GM18498 (cell line): ENCODE measurements around the gene UBALD2.
"Not testable (repeated sequence)": the region's sequence is repeated elsewhere in the genome, so short reads cannot be mapped to it uniquely, and the experiment has no call there.

Experiments
- ATAC-seq: cut with Tn5 transposase; IDR thresholded peaks from one replicate; pipeline ENCODE4 v1.9.1; 2021; ENCODE audit warnings: mild to moderate bottlenecking, moderate library complexity; ENCODE audit not compliant: unreplicated experiment

The UBALD2 gene

DNA sequence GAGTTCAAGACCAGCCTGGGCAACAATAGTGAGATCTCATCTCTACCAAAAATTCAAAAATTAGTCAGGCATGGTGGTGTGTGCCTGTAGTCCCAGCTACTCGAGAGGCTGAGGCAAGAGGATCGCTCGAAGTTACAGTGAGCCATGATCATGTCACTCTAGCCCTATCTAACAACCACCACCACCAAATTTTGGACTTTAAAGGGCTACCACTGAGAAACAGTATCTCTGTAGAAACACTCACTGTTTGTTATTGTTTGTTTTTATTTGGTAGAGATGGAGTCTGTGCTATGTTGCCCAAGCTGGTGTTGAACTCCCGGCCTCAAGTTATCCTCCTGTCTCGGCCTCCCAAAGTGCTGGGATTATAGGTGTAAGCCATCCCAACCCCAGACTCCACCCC is 1.3 kb upstream of the UBALD2 start:
- ATAC-seq = no peak

DNA sequence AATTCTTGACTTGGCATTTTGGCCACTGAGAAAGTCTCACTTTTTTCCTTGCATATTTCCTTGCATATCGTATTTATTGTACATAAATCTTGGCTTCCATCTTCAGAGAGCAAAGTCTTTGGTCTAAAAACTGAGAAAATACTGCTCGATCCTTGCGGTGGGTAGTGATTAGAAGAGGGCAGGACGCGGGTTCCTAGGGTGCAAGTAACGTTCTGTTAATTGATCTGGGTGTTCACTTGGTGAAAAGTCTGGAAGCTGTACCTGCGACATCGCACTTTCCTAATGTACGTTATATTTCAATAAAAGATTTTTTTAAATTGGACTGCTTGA is 758 bp upstream of the UBALD2 start:
- ATAC-seq = no peak

DNA sequence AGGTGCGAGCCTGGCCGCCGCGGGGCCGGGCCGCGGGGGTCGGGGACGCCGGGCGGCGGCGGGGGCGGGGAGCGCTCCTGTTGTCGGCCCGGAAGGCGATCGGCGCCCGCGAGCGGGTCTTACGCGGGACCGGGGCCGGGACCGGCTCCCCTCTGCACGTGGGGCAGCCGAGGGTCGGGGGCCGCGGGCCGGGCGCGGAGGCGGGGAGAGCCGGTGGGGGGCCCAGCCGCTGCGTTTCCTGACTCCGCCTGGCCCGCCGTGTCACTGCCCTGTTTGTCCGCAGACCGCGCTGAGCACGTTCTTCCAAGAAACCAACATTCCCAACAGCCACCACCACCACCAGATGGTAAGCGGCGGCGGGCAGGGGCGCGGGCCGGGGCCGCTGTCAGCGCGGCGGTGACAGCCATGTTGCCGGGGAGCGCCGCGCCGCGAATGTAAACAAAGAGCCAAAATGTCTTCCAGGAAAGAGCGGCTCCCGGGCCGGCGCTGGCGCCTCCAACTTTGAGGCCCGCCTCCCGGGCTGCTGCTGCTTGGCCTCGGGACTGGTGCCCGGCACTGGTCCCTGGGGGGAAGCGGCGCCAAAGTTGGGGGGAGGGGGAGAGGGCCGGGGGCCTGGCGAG is 586 bp downstream of the UBALD2 start:
- ATAC-seq = peak; percentile 6

DNA sequence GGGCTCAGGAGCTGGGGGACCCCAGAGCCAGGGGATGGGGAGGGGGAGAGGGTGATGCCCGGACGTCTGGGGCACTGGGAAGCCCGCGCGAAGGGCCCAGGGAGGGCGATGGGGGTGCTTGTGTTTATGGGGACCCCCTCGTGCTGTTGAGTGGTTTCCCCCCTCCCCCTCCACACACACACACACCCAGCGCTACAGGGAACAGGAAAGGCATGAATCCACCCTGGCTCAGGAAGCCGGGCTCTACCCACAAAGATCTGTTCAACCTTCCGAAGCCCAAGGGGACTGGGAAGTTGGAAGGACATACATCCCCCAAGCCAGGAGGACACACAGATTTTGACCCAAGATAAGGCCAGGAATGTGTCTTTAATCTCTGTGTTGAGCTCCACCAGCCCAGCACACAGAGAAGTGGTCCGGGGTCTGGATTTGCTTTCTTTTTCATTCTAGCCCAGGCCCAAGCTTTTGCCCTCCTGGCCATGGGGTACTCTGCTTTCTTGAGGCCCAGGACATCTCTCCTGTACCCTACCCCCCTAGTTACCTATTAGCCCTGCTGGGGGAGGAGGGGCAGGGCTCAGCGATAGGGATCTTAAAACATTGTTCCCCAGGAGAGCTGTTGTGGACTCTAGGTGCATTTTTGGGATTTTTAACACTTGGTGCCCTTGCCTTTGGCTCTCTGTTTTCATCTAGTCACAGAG is 1.2 kb downstream of the UBALD2 start:
- ATAC-seq = no peak

DNA sequence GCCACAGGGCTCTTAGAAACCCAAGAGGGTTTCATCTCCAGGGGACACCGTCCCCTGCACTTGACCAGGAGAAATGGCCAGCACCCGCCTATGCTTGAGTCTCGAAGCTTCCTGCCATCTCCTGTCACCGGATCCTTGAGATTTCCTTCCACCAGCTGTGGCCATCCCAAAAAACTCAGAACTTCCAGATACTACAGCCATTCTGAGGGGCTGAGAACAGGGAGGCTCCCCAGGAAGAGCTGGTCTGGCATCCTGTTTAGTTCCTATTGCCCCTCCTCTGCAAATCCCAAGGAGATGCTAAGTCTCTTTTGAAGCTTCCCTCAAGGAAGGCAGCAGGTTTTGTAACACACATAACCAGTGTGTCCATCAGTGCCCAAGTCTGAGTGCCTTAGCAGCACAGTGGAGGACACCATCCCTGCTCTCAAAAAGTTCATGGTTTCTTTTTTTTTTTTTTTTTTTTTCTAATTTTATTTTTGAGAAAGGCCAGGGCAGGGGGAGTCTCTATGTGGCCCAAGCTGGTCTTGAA is 2.0 kb downstream of the UBALD2 start:
- ATAC-seq = no peak

DNA sequence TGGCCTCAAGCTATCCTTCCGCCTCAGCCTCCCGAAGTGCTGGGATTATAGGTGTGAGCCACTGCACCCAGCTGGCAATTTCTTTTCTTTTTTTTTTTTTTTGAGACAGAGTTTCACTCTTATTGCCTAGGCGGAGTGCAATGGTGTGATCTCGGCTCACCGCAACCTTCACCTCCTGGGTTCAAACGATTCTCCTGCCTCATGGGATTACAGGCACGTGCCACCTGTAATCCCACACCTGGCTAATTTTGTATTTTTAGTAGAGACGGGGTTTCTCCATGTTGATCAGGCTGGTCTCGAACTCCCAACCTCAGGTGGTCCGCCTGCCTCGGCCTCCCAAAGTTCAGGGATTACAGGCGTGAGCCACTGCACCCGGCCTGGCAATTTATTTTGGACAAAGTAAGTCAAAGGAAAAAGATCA is 2.4 kb downstream of the UBALD2 start:
- not testable (repeated sequence) for ATAC-seq

DNA sequence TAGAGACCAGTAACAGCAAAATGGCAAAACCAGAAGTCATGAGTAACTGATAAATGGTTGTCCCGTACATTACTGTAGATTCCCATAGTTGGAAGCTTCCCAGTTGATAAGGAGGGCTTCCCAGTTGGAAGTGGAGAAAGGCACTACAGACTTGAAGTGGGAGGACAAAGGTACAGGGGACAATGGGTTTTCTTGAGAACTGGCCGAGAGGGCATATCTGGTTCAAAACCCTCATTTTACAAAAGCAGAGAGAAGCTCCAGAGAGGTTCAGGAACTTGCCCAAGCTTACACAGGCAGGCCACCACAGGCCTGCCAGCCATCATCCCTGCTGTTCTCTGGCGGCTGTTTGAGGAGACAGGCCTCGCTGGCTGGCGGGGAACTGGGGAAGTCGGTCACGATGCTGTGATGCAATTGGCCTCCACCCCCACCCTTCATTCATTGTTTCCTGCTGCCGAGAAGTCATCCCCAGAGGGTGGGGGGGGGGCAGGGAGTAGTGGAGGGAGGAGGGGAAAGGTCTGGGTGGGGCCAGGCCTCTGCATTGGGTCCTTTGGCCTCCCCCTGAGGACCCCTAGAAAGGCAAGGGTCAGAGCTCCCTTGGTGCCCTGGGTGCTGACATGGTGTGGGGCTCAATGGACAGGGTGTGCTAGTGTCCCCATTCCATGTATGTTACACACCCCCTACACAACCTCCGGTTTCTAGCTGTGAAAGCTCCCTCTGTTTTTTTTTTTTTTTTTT is 3.0 kb downstream of the UBALD2 start:
- no peak for ATAC-seq

DNA sequence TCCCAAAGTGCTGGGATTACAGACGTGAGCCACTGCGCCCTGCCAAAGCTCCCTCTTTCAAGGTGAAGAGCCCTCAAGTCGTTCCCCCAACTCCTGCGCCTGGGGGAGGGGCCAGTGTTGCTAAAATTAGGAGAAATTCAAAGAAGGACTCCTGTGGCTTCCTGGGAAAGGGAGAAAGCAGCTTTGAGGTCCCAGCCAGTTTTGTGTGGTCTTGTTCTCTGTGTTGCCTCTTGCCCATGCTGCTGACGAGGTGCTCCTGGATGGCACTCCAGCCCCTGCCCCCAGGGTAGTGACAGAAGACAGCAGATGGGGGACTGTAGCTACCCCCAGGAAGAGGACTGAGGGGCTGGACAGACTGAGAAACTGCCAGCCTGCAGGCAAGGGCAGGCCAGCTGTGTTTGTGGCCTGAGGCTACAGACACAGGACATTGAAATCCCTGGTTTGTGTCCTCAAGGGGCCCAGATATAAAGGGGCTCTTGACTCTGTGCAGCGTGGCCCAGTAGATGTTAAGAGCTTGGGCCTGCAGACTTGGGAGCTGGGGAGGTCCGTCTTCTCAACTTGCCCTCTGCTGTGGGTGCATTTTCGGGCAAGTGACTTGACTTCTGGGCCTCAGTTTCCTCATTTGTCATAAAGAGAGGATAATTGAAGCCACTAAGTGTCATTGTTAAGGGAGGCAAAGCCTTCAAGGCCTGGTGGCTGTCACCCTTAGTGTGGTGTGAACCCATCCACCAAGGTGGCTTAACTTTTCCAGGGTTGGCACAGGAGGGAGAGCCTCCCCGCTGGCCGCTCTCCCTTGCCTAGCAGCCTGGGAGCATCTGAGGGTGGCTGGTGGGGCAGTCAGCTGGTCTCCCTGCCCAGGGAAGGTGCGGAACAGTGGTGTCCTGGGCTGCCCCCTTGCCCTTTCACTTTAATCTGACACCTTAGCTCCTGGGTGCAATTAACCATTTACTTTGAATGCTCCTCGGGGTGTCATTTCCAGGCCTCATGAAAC is 4.1 kb downstream of the UBALD2 start:
- no peak for ATAC-seq

DNA sequence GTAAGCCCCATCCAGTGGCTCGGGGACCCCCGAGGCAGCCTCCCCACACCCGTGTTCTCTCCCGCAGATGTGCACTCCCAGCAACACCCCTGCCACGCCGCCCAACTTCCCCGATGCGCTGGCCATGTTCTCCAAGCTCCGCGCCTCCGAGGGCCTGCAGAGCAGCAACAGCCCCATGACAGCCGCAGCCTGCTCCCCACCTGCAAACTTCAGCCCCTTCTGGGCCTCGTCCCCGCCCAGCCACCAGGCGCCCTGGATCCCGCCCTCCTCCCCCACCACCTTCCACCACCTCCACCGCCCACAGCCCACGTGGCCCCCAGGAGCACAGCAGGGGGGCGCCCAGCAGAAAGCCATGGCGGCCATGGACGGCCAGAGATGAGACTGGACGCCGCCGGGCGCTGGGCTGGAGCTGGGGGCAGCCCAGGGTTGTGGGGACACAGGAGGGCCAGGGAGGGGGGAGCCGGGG is 5.0 kb downstream of the UBALD2 start:
- ATAC-seq = no peak

DNA sequence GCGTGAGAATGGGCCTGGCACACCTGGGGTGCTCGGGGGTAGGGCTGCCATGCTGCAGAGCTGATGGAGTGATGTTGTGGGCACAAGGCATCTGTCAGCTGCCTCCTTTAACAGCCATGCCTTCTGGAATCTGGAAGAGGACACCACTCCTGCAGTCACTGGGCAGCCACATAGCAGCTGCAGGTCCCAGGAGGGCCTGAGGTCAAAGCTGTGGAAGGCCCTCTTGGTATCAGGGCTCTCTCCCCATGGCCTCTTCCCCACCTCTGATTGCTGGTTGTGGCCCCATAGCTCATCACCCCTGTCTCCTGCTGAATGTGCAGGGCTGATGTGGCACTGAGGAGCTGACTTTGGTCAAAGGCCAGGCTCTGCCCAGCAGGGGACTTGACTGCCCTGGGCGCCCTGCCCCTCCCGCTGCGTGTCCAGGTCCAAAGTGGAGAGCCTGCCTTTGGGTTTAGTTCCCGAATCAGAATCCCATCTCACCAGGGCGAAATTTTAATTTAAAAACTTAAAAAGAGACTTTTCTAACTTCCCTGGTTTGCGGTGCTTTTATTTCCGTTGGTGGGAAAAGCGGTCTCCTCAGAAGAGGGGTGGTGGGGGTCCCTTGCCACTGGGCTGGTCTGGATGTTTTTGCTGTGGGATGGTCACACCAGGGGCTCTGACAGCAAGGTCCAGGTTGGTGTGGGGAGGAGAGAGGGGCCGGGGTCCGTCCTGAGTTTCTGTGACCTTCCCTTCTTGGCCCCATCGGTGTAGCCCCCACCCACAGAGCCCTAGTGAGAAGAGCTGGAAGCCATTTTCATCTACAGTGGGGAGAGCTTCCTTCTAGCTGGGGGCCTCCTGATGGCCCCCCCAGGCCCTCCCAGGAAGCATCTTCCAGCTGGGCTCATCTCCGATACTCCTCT is 5.9 kb downstream of the UBALD2 start:
- ATAC-seq = peak; percentile 2

DNA sequence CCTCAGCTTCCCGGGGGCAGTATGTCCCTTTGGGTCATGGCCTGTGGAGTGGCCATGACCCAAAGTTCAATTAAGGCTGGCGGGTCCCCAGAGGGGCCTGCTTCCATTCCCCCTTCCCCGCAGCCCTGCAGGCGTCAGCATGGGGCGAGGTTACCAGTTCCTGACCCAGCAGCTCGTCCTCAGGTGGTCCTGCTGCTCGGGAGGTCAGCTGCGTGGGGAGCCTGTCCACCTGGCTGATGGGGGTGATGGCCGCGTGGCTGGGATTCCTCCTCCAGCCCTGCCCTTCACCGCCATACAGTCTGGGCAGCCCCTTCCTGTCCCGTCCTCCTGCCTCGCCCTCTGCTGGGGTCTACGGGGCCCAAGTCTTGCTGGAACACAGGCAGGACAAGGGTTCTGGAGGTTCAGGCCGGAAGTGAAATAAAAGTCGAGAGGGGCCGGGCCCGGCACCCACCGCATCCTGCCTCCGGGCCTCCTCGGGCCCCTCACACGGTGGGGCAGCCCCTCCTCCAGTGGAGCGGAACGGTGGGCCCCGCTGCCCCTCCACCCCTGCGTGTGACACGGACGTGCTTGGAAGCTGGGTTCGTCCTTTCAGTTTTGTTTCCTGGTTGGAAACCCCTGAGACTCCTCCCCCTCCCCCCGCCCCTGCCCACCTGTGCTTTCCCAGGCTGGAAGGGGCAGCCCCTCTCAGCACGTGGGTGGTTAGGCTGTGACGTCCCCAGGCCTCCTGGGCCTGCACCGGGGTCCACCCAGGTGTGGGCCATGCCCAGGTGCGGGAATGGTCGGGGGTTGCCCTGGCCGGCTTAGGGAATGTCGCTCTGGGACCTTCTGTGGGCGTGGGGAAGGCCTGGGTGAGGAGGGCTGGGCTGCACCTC is 6.8 kb downstream of the UBALD2 start:
- peak; percentile 63 for ATAC-seq

DNA sequence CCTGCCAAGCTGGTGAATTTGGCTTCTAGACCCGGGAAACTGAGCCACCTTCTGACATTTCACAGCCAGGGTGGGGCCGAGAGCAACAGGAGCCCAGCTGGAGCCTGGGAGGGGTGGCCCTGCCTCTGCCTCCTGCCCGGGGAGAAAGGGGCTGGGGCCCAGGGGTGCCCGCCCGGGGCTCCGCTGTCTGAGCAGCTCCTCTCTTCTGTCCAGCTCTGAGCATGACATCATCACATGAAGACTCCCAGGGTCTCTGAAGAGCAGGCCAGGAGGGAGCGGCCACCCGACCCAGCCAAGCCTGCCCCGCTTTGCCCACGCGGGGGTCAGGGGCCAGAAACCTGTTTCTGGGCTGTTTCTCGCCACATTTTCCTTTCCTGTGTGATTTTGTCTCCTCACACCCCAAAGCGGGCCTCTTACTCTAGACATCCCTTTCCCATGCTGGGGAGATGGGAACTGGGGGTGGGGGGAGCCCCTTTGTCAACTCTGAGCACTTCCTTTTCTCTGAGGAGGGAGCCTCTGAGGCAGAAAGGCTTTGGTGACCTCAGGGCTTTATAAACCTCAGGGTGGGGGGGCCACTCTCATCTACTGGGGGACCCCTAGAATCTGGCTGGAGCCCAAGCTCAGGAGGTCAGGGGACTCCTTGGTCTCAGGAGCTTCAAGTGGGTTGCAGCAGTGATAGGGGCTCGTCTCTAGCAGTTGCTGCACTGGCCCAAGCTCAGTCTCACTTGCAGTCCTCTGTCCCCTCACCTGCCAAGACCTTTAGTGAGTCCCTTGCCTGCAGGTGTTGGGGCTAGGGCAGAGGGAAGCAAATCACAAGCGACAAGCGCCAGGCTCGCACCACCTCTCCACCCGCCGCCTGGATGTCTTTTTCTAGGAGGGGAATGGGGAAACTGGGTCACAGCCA is 7.6 kb downstream of the UBALD2 start:
- ATAC-seq = peak; percentile 11

DNA sequence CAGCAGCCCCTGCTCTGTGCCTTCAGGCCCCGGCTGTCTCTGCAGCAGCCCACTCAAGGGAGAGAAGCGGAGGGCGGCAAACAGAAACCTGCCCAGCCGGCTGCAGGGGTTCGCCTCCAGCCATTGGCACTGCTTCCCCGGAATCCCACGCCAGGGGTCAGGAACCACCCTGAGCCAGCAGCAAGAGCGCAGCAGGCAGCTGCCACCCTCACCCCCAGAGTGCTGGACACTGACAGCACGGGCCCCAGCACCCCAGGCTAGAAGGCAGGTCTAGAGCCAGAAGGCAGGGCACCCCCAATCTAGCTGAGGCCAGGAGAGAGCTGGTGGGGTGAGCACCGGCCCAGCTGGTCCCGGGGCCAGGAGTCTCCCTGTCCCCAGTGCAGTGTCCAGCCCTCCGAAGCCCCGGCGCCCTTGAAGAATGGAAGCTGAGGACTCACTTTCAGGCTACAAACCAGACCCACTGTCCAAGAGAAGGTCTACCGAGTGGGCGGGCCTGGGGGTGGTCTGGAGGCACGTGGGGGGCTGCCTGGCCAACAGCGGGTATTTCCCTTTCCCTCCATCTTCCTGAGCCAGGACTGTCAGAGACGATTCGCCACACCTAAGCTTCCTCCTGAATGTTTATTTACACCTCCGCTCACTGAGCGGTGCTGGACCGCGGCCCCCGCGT is 8.4 kb downstream of the UBALD2 start:
- no peak for ATAC-seq

DNA sequence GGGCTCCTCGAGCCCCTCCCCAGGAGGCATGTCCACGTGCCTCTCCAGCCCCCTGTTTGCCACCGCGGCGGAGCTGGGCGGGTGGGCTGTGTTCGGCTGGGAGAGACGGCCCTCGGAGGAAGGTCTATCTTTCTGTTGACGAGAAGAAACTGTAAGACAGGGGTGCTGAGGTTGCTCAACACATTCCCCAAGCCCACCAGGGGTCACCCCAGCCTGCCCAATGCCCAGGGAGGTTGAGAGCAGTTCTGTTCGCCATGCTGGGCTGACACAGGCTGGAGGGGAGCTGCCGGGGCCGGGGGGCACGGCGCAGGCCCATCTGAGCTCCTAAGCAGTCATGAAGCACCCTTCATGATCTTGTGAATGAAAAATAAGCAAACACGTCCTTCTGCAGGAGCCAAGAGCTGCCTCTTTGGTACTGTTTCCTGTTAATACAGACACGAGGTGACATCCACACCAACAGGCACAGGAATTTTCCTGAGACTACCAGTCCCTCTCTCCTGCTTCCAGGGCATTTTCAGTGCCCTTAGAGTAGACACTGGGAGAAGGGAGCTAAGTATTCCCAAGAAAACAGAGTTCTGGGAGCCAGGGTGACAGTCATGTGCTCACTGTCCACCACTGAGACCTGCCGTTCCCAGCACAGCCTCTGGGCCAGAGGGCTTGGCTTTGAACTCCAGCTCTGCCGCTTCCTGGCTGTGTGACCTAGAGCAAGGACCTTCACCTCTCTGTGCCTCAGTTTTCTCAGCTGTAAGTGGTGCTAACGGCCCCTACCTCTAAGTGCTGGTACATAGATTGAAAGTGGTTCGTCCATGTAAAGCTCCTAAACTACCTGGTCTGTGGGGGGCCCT is 9.2 kb downstream of the UBALD2 start:
- ATAC-seq = no peak

DNA sequence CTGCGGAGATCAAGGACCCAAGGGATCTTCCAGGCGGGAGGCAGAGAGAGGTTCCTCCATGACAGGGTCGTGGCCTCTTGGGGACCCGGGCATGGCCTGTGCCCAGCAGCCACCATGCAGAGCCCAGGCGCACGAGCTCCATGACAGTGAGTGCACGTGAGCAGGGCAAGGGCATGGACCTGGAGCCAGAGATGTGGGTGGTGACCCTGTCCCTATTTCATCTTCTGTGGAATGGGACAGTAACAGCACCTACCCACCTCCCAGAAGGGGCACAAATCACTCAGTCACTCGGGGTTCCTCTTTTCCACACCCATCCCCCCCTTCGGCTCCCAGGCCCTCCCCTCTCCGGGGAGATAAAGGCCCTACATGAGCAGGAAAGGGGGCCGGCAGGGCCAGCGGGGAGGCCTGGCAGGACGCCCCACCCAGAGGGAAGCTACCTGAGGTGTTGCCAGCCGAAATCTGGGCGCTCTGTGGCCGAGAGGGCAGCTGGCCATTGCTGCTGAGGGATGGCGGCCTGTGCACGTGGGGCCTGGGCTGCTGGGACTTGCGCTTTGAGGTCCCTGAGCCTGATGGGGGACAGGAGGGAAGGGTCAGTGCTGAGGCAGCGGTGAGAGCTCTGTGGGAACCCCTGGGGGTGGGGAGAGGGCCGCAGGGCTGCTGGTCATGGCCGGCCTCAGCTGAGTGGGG is 10.4 kb downstream of the UBALD2 start:
- no peak for ATAC-seq

DNA sequence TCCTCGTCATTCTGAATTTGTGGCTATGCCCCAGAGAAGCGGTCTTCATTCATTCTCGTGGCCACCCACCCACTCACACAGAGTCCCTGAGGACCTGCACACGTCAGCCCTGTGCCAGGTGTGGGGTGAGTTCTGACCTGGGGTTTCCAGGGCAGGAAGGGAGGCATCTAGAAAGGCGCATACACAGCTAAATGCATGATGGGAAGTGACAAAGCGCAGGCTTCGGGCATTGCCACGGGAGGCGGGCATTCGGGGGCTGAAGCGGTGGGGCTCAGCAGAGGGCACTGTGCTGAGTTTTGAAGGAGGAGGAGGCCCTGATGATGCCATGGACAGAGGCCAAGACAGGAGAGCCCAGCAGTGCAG is 10.9 kb downstream of the UBALD2 start:
- ATAC-seq = no peak
